HEK293 (cell line): Measurements from ENCODE around the gene HOXC10.

ENCODE experiments used
- BCL6B ChIP-seq: fragments of 450-650 bp; formaldehyde crosslinking; IDR thresholded peaks from 2 replicates; pipeline ENCODE4 v1.5.1; 2017; ENCODE audit warnings: missing biosample characterization, missing genetic modification characterization
- CTCF ChIP-seq: fragments of 450-650 bp; formaldehyde crosslinking; IDR thresholded peaks from 2 replicates; pipeline ENCODE4 v1.5.1; 2016; ENCODE audit warnings: missing biosample characterization, missing genetic modification characterization
- GFI1B ChIP-seq: fragments of 450-650 bp; formaldehyde crosslinking; IDR thresholded peaks from 2 replicates; pipeline ENCODE4 v1.5.1; 2016; ENCODE audit warnings: missing biosample characterization, missing genetic modification characterization
- KLF10 ChIP-seq: fragments of 450-650 bp; IDR thresholded peaks from 2 replicates; pipeline ENCODE4 v1.5.1; 2018; ENCODE audit warnings: missing biosample characterization, mild to moderate bottlenecking, missing genetic modification characterization
- KLF7 ChIP-seq: fragments of 450-650 bp; formaldehyde crosslinking; IDR thresholded peaks from 2 replicates; pipeline ENCODE4 v1.5.1; 2016; ENCODE audit warnings: missing biosample characterization, missing genetic modification characterization, borderline replicate concordance
- MYNN ChIP-seq: fragments of 450-650 bp; formaldehyde crosslinking; IDR thresholded peaks from 2 replicates; pipeline ENCODE4 v1.5.1; 2016; ENCODE audit warnings: missing biosample characterization, missing genetic modification characterization, borderline replicate concordance
- PRDM10 ChIP-seq: fragments of 450-650 bp; formaldehyde crosslinking; IDR thresholded peaks from 2 replicates; pipeline ENCODE4 v1.5.1; 2016; ENCODE audit warnings: missing biosample characterization, missing genetic modification characterization
- WT1 ChIP-seq: fragments of 450-650 bp; formaldehyde crosslinking; IDR thresholded peaks from 2 replicates; pipeline ENCODE4 v1.5.1; 2016; ENCODE audit warnings: missing biosample characterization, missing genetic modification characterization
- ZBTB48 ChIP-seq: fragments of 450-650 bp; formaldehyde crosslinking; IDR thresholded peaks from 2 replicates; pipeline ENCODE4 v1.5.1; 2016; ENCODE audit warnings: missing biosample characterization, missing genetic modification characterization
- ZFP3 ChIP-seq: fragments of 450-650 bp; formaldehyde crosslinking; IDR thresholded peaks from 2 replicates; pipeline ENCODE4 v1.5.1; 2016; ENCODE audit warnings: low read depth, missing biosample characterization, missing genetic modification characterization
- ZFP41 ChIP-seq: fragments of 450-650 bp; formaldehyde crosslinking; IDR thresholded peaks from 2 replicates; pipeline ENCODE4 v1.5.1; 2016; ENCODE audit warnings: missing biosample characterization, missing genetic modification characterization, borderline replicate concordance
- ZNF112 ChIP-seq: fragments of 450-650 bp; formaldehyde crosslinking; IDR thresholded peaks from 2 replicates; pipeline ENCODE4 v1.5.0; 2017; ENCODE audit warnings: missing biosample characterization, missing genetic modification characterization
- ZNF221 ChIP-seq: fragments of 450-650 bp; formaldehyde crosslinking; IDR thresholded peaks from 2 replicates; pipeline ENCODE4 v1.5.1; 2017; ENCODE audit warnings: missing biosample characterization, missing genetic modification characterization, borderline replicate concordance
- ZNF26 ChIP-seq: fragments of 450-650 bp; formaldehyde crosslinking; IDR thresholded peaks from 2 replicates; pipeline ENCODE4 v1.5.1; 2016; ENCODE audit warnings: missing biosample characterization, missing genetic modification characterization
- ZNF37A ChIP-seq: fragments of 450-650 bp; IDR thresholded peaks from 2 replicates; pipeline ENCODE4 v1.5.1; 2018; ENCODE audit warnings: missing biosample characterization, missing genetic modification characterization
- ZNF398 ChIP-seq: fragments of 450-650 bp; formaldehyde crosslinking; IDR thresholded peaks from 2 replicates; pipeline ENCODE4 v1.5.1; 2017; ENCODE audit warnings: missing biosample characterization, missing genetic modification characterization
- ZNF501 ChIP-seq: fragments of 450-650 bp; formaldehyde crosslinking; IDR thresholded peaks from 2 replicates; pipeline ENCODE4 v1.5.1; 2016; ENCODE audit warnings: missing biosample characterization, missing genetic modification characterization
- ZNF558 ChIP-seq: fragments of 450-650 bp; formaldehyde crosslinking; IDR thresholded peaks from 2 replicates; pipeline ENCODE4 v1.5.1; 2016; ENCODE audit warnings: missing biosample characterization, missing genetic modification characterization
- ZNF580 ChIP-seq: fragments of 450-650 bp; formaldehyde crosslinking; IDR thresholded peaks from 2 replicates; pipeline ENCODE4 v1.5.1; 2016; ENCODE audit warnings: missing biosample characterization, missing genetic modification characterization
- ZNF624 ChIP-seq: fragments of 450-650 bp; formaldehyde crosslinking; IDR thresholded peaks from 2 replicates; pipeline ENCODE4 v1.5.1; 2017; ENCODE audit warnings: missing biosample characterization, missing genetic modification characterization
- ZNF776 ChIP-seq: fragments of 450-650 bp; formaldehyde crosslinking; IDR thresholded peaks from 2 replicates; pipeline ENCODE4 v1.5.0; 2017; ENCODE audit warnings: missing biosample characterization, missing genetic modification characterization, borderline replicate concordance
- ZNF837 ChIP-seq: fragments of 450-650 bp; formaldehyde crosslinking; IDR thresholded peaks from 2 replicates; pipeline ENCODE4 v1.5.1; 2016; ENCODE audit warnings: missing biosample characterization, missing genetic modification characterization
- ZSCAN18 ChIP-seq: fragments of 450-650 bp; formaldehyde crosslinking; IDR thresholded peaks from 2 replicates; pipeline ENCODE4 v1.5.1; 2016; ENCODE audit warnings: missing biosample characterization, missing genetic modification characterization
- ZSCAN30 ChIP-seq: fragments of 450-650 bp; IDR thresholded peaks from 2 replicates; pipeline ENCODE4 v1.5.1; 2018; ENCODE audit warnings: missing biosample characterization, mild to moderate bottlenecking, missing genetic modification characterization, moderate library complexity
- ZSCAN4 ChIP-seq: fragments of 450-650 bp; formaldehyde crosslinking; IDR thresholded peaks from 2 replicates; pipeline ENCODE4 v1.5.1; 2017; ENCODE audit warnings: missing biosample characterization, missing genetic modification characterization

Gene HOXC10

GRCh38 chr12:53973236-53974042 is 11.5 kb upstream of the HOXC10 start (continued):
- TF ChIP-seq CTCF (tag by site-specific recombination): peak; percentile 22; the same call in 1 of the 2 replicates
- TF ChIP-seq ZNF37A (tag by site-specific recombination): no peak
- peak; percentile 62 for TF ChIP-seq ZSCAN30
- peak; percentile 95 for TF ChIP-seq ZNF398 (tag by site-specific recombination)
- no peak for TF ChIP-seq ZNF624 (tag by site-specific recombination)
- TF ChIP-seq ZNF837: no peak
- no peak for TF ChIP-seq ZNF26 (tag by site-specific recombination)
- no peak for TF ChIP-seq ZFP3 (tag by site-specific recombination)
- TF ChIP-seq ZSCAN4 (tag by site-specific recombination): no peak
- TF ChIP-seq GFI1B: no peak
- TF ChIP-seq KLF7 (tag by site-specific recombination): no peak
- no peak for TF ChIP-seq ZNF558
- no peak for TF ChIP-seq MYNN
- TF ChIP-seq ZNF580: no peak
- no peak for TF ChIP-seq ZSCAN18 (tag by site-specific recombination)
- TF ChIP-seq WT1: no peak
- no peak for TF ChIP-seq ZNF112 (tag by site-specific recombination)
- TF ChIP-seq ZFP41 (tag by site-specific recombination): no peak
- TF ChIP-seq PRDM10 (tag by site-specific recombination): peak; percentile 80
- no peak; the same call in 1 of the 2 replicates for TF ChIP-seq ZBTB48
- TF ChIP-seq ZNF776 (tag by site-specific recombination): no peak
- TF ChIP-seq ZNF221 (tag by site-specific recombination): no peak
- no peak for TF ChIP-seq BCL6B
- TF ChIP-seq KLF10 (tag by site-specific recombination): peak; percentile 44; the same call in 1 of the 2 replicates
- no peak for TF ChIP-seq ZNF501
